IMR-90 (cell line): ENCODE data around the gene EBP. TPM values are rescaled to one million over a fixed set of nuclear protein-coding genes. Genes with fewer than 3 reads are reported as not detected.

Experiments used
- ATAC-seq: fragments of 200-7000 bp; cut with Tn5 transposase; 2 replicates; pipeline ENCODE4 v1.9.1; 2020; ENCODE audit warnings: low read depth, mild to moderate bottlenecking, moderate library complexity
- BruUV-seq: library from RNA; stranded (reverse); fragments of 400-500 nt; replicated peaks from 2 replicates; lab custom pipeline; 2021; lab: Mats Ljungman, UMichigan
- CTCF ChIA-PET: fragments of 300-600 bp; formaldehyde crosslinking; extraction: SDS; loops from one replicate; lab custom pipeline; 2021; ENCODE audit warnings: antibody characterized with exemption; lab: Yijun Ruan, JAX
- POLR2A ChIA-PET: fragments of 300-600 bp; sonication (Branson Sonifier 250); formaldehyde crosslinking; loops from one replicate; lab custom pipeline; 2022; ENCODE audit warnings: antibody characterized with exemption; ENCODE audit not compliant: unreplicated experiment; lab: Charles Lee
- DNase-seq: peaks from one replicate; pipeline ENCODE4 v3.0.0; 2013
- H2AFZ ChIP-seq: replicated peaks from 2 replicates; pipeline ENCODE3; 2013; ENCODE audit warnings: low read length, mild to moderate bottlenecking; ENCODE audit not compliant: poor library complexity
- H2AK5ac ChIP-seq: 2 replicates; pipeline ENCODE4 v1.6.1; 2013; ENCODE audit warnings: low read depth, low read length, inconsistent platforms
- H2AK9ac ChIP-seq: replicated peaks from 2 replicates; pipeline ENCODE3; 2013; ENCODE audit warnings: mild to moderate bottlenecking, low read depth, low read length, moderate library complexity; ENCODE audit not compliant: poor library complexity
- H2BK120ac ChIP-seq: 2 replicates; pipeline ENCODE4 v1.6.1; 2013; ENCODE audit warnings: low read depth, low read length, inconsistent platforms
- H2BK15ac ChIP-seq: 3 replicates; pipeline ENCODE4 v1.6.1; 2013; ENCODE audit warnings: low read depth, low read length, inconsistent platforms
- H2BK20ac ChIP-seq: 2 replicates; pipeline ENCODE4 v1.6.1; 2013; ENCODE audit warnings: low read depth, mild to moderate bottlenecking, inconsistent platforms, low read length, moderate library complexity
- H2BK5ac ChIP-seq: 2 replicates; pipeline ENCODE4 v1.6.1; 2013; ENCODE audit warnings: mild to moderate bottlenecking, low read depth, low read length, inconsistent platforms; ENCODE audit not compliant: poor library complexity, severe bottlenecking
- H3K14ac ChIP-seq: replicated peaks from 2 replicates; pipeline ENCODE4 v1.6.1; 2013; ENCODE audit warnings: low read depth, low read length, inconsistent platforms
- H3K18ac ChIP-seq: 2 replicates; pipeline ENCODE4 v1.6.1; 2013; ENCODE audit warnings: low read depth, low read length, control low read depth
- H3K23ac ChIP-seq: 2 replicates; pipeline ENCODE4 v1.6.1; 2013; ENCODE audit warnings: low read depth, low read length, inconsistent platforms
- H3K27ac ChIP-seq: 2 replicates; pipeline ENCODE4 v1.5.1; 2013; ENCODE audit warnings: mild to moderate bottlenecking, control low read depth, low read length; ENCODE audit not compliant: insufficient read depth
- H3K27me3 ChIP-seq: 2 replicates; pipeline ENCODE4 v1.6.1; 2013; ENCODE audit warnings: low read length; ENCODE audit not compliant: control insufficient read depth, insufficient read depth
- H3K36me3 ChIP-seq: 2 replicates; pipeline ENCODE4 v1.6.1; 2013; ENCODE audit warnings: low read length, mixed read lengths; ENCODE audit not compliant: control insufficient read depth, insufficient read depth
- H3K4ac ChIP-seq: 2 replicates; pipeline ENCODE4 v1.6.1; 2013; ENCODE audit warnings: low read depth, low read length, inconsistent platforms
- H3K4me1 ChIP-seq: 2 replicates; pipeline ENCODE4 v1.6.1; 2013; ENCODE audit warnings: low read length, mixed read lengths; ENCODE audit not compliant: control insufficient read depth, insufficient read depth
- H3K4me2 ChIP-seq: 2 replicates; pipeline ENCODE4 v1.6.1; 2013; ENCODE audit warnings: low read depth, mild to moderate bottlenecking, control low read depth, low read length, moderate library complexity
- H3K4me3 ChIP-seq: 2 replicates; pipeline ENCODE4 v1.5.1; 2013; ENCODE audit warnings: low read depth, mild to moderate bottlenecking, control low read depth, low read length, moderate library complexity; ENCODE audit not compliant: insufficient read depth
- H3K56ac ChIP-seq: 2 replicates; pipeline ENCODE4 v1.6.1; 2013; ENCODE audit warnings: low read length, inconsistent platforms; ENCODE audit not compliant: insufficient read depth; ENCODE audit errors: extremely low read depth
- H3K79me1 ChIP-seq, 2 experiments: 2 replicates each; pipeline ENCODE4 v1.6.1; 2013; ENCODE audit warnings: low read length in 2 of 2, inconsistent platforms in 1 of 2, low read depth in 1 of 2
- H3K9ac ChIP-seq: 2 replicates; pipeline ENCODE4 v1.6.1; 2013; ENCODE audit warnings: low read depth, low read length, control low read depth
- H3K9me1 ChIP-seq: 2 replicates; pipeline ENCODE4 v1.6.1; 2013; ENCODE audit warnings: low read length, inconsistent platforms; ENCODE audit not compliant: insufficient read depth
- H3K9me3 ChIP-seq: 2 replicates; pipeline ENCODE4 v1.6.1; 2013; ENCODE audit warnings: low read length; ENCODE audit not compliant: control insufficient read depth, insufficient read depth
- H4K20me1 ChIP-seq: 2 replicates; pipeline ENCODE4 v1.6.1; 2013; ENCODE audit warnings: low read length, inconsistent platforms; ENCODE audit not compliant: insufficient read depth
- H4K5ac ChIP-seq: 2 replicates; pipeline ENCODE4 v1.6.1; 2013; ENCODE audit warnings: mild to moderate bottlenecking, low read depth, low read length, control low read depth
- H4K8ac ChIP-seq, 2 experiments: 2 replicates each; pipeline ENCODE4 v1.6.1; 2013; ENCODE audit warnings: low read depth in 2 of 2, low read length in 2 of 2, control low read depth in 1 of 2, inconsistent platforms in 1 of 2
- H4K91ac ChIP-seq: 2 replicates; pipeline ENCODE4 v1.6.1; 2013; ENCODE audit warnings: low read depth, low read length, inconsistent platforms; ENCODE audit not compliant: insufficient read depth
- BHLHE40 ChIP-seq: fragments of 150-350 bp; IDR thresholded peaks from 2 replicates; pipeline ENCODE4 v1.6.1; 2016; ENCODE audit warnings: mild to moderate bottlenecking, low read depth, low read length
- CEBPB ChIP-seq: IDR thresholded peaks from 2 replicates; pipeline ENCODE4 v1.6.1; 2012; ENCODE audit warnings: low read depth, low read length, improper control_type of control experiment
- MAZ ChIP-seq: IDR thresholded peaks from 2 replicates; pipeline ENCODE4 v1.6.1; 2012; ENCODE audit warnings: low read depth, mild to moderate bottlenecking, low read length, improper control_type of control experiment, moderate library complexity, borderline replicate concordance
- NFE2L2 ChIP-seq: fragments of 150-350 bp; IDR thresholded peaks from 2 replicates; pipeline ENCODE4 v1.6.1; 2016; ENCODE audit warnings: low read depth, mild to moderate bottlenecking, low read length
- POLR2A ChIP-seq: IDR thresholded peaks from 2 replicates; pipeline ENCODE4 v1.6.1; 2012; ENCODE audit warnings: mild to moderate bottlenecking, low read depth, low read length
- RCOR1 ChIP-seq: IDR thresholded peaks from 2 replicates; pipeline ENCODE4 v1.6.1; 2012; ENCODE audit warnings: mild to moderate bottlenecking, low read length, improper control_type of control experiment; ENCODE audit not compliant: insufficient replicate concordance
- SMC3 ChIP-seq: fragments of 150-350 bp; IDR thresholded peaks from 2 replicates; pipeline ENCODE4 v1.6.1; 2016; ENCODE audit warnings: low read depth, mild to moderate bottlenecking, antibody characterized with exemption, low read length, moderate library complexity
- USF2 ChIP-seq: fragments of 150-350 bp; IDR thresholded peaks from 2 replicates; pipeline ENCODE4 v1.6.1; 2017; ENCODE audit warnings: mild to moderate bottlenecking, antibody characterized with exemption, low read length, low read depth
- WGBS, 2 experiments: methylation state at CpG; one replicate each; pipeline versions ENCODE4 v1.1.5 to v1.1.7; 2013; ENCODE audit warnings: missing lambda C conversion rate in 2 of 2; ENCODE audit not compliant: insufficient read length in 1 of 2; ENCODE audit errors: extremely low coverage in 2 of 2; 5-methylcytosine and 5-hydroxymethylcytosine counted together
- dilution Hi-C: fragments of 300-500 bp; cut with HindIII; formaldehyde crosslinking; loops from one replicate; pipeline ENCODE4 v1.14.3; 2018; ENCODE audit warnings: low sequenced_read_pairs; ENCODE audit not compliant: unreplicated experiment
- in situ Hi-C: fragments of 300-500 bp; cut with MboI; formaldehyde crosslinking; loops from 3 replicates; pipeline ENCODE4 v1.14.3; 2019; ENCODE audit warnings: low sequenced_read_pairs, inconsistent platforms, mixed read lengths
- intact Hi-C: fragments of 100-400 bp; cut with micrococcal nuclease; formaldehyde crosslinking; loops from 2 replicates; pipeline ENCODE4 v1.10.0; 2022
- polyA plus RNA-seq, 3 experiments: library from polyadenylated mRNA; depleted of rRNA; stranded (reverse); fragments of >200 nt; gene quantifications; 2 replicates each; pipeline ENCODE4 v1.2.3, GENCODE V29; 2012; ENCODE audit warnings: low replicate concordance in 1 of 3
- total RNA-seq: library from RNA; depleted of rRNA; stranded (reverse); fragments of >200 nt; gene quantifications from 2 replicates; pipeline ENCODE4 v1.2.3, GENCODE V29; 2012

Gene EBP
- total and polyA plus RNA-seq, 2 of the 4 experiments (the other 2 are of a cell fraction), result 39.4 to 78.9 TPM

GRCh38 chrX:48508400-48509244 lies 13.0 kb upstream of the EBP start, which contains the start of gene PORCN:
PORCN (plus strand) TSS chrX:48508992; CDS start chrX:48509821, 829 bp downstream.
- H3K23ac ChIP-seq, result peak within 1 kb of the TSS; percentile 35
- intact Hi-C loops, result no loop called here
- peak within 1 kb of the TSS; percentile 74 for H3K14ac ChIP-seq
- no peaks in the 10 kb centered on the region for H4K20me1 ChIP-seq
- CTCF ChIA-PET, result no interaction called here
- no peak within 1 kb of the TSS for H2BK15ac ChIP-seq
- peak within 1 kb of the TSS; percentile 93 for H3K27ac ChIP-seq
- H2BK20ac ChIP-seq, result no peak within 1 kb of the TSS
- H2BK5ac ChIP-seq, result peak within 1 kb of the TSS; percentile 40
- DNase-seq (peak; percentile 35), ATAC-seq (peak; percentile 97)
- H3K79me1 ChIP-seq, result peaks cover 6 to 12% of the 10 kb centered on the region in 2 experiments; a peak in 3 of 4 replicates
- no peak within 1 kb of the TSS for H2AK5ac ChIP-seq
- H2AFZ ChIP-seq, result peak within 1 kb of the TSS; percentile 94
- peak within 1 kb of the TSS; percentile 96 for H3K4me3 ChIP-seq
- H3K9me3 ChIP-seq, result no peaks in the 10 kb centered on the region; the same call in 1 of the 2 replicates
- no peaks in the 10 kb centered on the region for H3K9me1 ChIP-seq
- peak within 1 kb of the TSS; percentile 84 for H2AK9ac ChIP-seq
- in situ Hi-C loops, result no loop called here
- H4K8ac ChIP-seq, result peak within 1 kb of the TSS; percentile 67 to 91
- H3K4ac ChIP-seq, result peak within 1 kb of the TSS; percentile 74
- no peaks in the 10 kb centered on the region; the same call in 1 of the 2 replicates for H3K36me3 ChIP-seq
- no peaks in the 10 kb centered on the region for H3K4me1 ChIP-seq
- peak within 1 kb of the TSS; percentile 99 for H3K9ac ChIP-seq
- POLR2A ChIA-PET, result no interaction called here
- no peaks in the 10 kb centered on the region; the same call in 1 of the 2 replicates for H3K27me3 ChIP-seq
- H3K18ac ChIP-seq, result peak within 1 kb of the TSS; percentile 66
- peak within 1 kb of the TSS; percentile 74 for H3K56ac ChIP-seq
- WGBS, 2 experiments, result 33% methylated on average over 28 of the region's 65 CpGs; no CpG with 5 or more reads in 1 of the 2 experiments
- H4K91ac ChIP-seq, result peak within 1 kb of the TSS; percentile 71
- BruUV-seq, result no TSS peak
- H3K4me2 ChIP-seq, result peak within 1 kb of the TSS; percentile 92
- H2BK120ac ChIP-seq, result 0 out of 2 replicates have a peak within 1 kb of the TSS, but pooled peaks have one; percentile 37
- peak within 1 kb of the TSS; percentile 81 for H4K5ac ChIP-seq
- dilution Hi-C loops, result no loop called here
- TF ChIP-seq USF2, result no peak
- no peak for TF ChIP-seq MAZ
- TF ChIP-seq SMC3, result no peak
- no peak for TF ChIP-seq BHLHE40
- no peak for TF ChIP-seq CEBPB
- no peak for TF ChIP-seq RCOR1
- TF ChIP-seq POLR2A, result no peak
- no peak for TF ChIP-seq NFE2L2
